HEK293 (cell line): ENCODE measurements around the gene DCUN1D3.

Experiments used
- CTCF ChIA-PET: fragments of 350-600 bp; formaldehyde crosslinking; extraction: SDS; loops from one replicate; lab custom pipeline; 2021; ENCODE audit warnings: antibody characterized with exemption; lab: Yijun Ruan, JAX
- POLR2A ChIA-PET: fragments of 300-600 bp; formaldehyde crosslinking; extraction: SDS; loops from one replicate; lab custom pipeline; 2020; ENCODE audit warnings: antibody characterized with exemption, inconsistent platforms; lab: Yijun Ruan, JAX
- H3K27ac ChIP-seq: fragments of 200-500 bp; sonication (Bioruptor generic); 2 replicates; pipeline ENCODE4 v1.5.1; 2014; ENCODE audit warnings: low read depth, low read length, control low read depth, inconsistent platforms; ENCODE audit errors: extremely low read depth
- H3K36me3 ChIP-seq, 2 experiments: fragments of 200-500 bp in 1 of 2; sonication (Bioruptor generic) in 1 of 2; 1 replicate in 1 of 2; 2 replicates in 1 of 2; pipeline ENCODE4 v1.5.1; 2014 to 2017; ENCODE audit warnings: inconsistent platforms in 2 of 2, low read length in 2 of 2; ENCODE audit not compliant: control insufficient read depth in 2 of 2, insufficient read depth in 1 of 2
- H3K4me1 ChIP-seq: fragments of 200-500 bp; sonication (Bioruptor generic); 2 replicates; pipeline ENCODE4 v1.5.1; 2014; ENCODE audit warnings: mild to moderate bottlenecking, low read length, inconsistent platforms; ENCODE audit not compliant: control insufficient read depth, insufficient read depth
- H3K4me3 ChIP-seq: 2 replicates; pipeline ENCODE4 v1.5.1; 2011; ENCODE audit warnings: low read depth, mild to moderate bottlenecking, control low read depth, low read length, moderate library complexity
- H3K9me3 ChIP-seq: fragments of 200-500 bp; sonication (Bioruptor generic); 2 replicates; pipeline ENCODE4 v1.5.1; 2014; ENCODE audit warnings: low read depth, low read length, inconsistent platforms; ENCODE audit not compliant: control insufficient read depth, insufficient read depth
- HOXC10 ChIP-seq: sonication (generic); formaldehyde crosslinking; IDR thresholded peaks from 2 replicates; pipeline ENCODE4 v1.8.1; 2023; ENCODE audit warnings: mild to moderate bottlenecking, missing genetic modification reagents
- PRDM1 ChIP-seq: fragments of 450-650 bp; formaldehyde crosslinking; IDR thresholded peaks from 2 replicates; pipeline ENCODE4; 2016; ENCODE audit warnings: missing biosample characterization, missing genetic modification characterization
- SCRT1 ChIP-seq: fragments of 450-650 bp; formaldehyde crosslinking; IDR thresholded peaks from 2 replicates; pipeline ENCODE4 v1.5.1; 2016; ENCODE audit warnings: missing biosample characterization, missing genetic modification characterization, borderline replicate concordance
- WT1 ChIP-seq: fragments of 450-650 bp; formaldehyde crosslinking; IDR thresholded peaks from 2 replicates; pipeline ENCODE4 v1.5.1; 2016; ENCODE audit warnings: missing biosample characterization, missing genetic modification characterization
- ZBTB48 ChIP-seq: fragments of 450-650 bp; formaldehyde crosslinking; IDR thresholded peaks from 2 replicates; pipeline ENCODE4 v1.5.1; 2016; ENCODE audit warnings: missing biosample characterization, missing genetic modification characterization
- ZBTB8A ChIP-seq: fragments of 450-650 bp; formaldehyde crosslinking; IDR thresholded peaks from 2 replicates; pipeline ENCODE4 v1.5.1; 2016; ENCODE audit warnings: missing biosample characterization, missing genetic modification characterization
- ZFP41 ChIP-seq: fragments of 450-650 bp; formaldehyde crosslinking; IDR thresholded peaks from 2 replicates; pipeline ENCODE4 v1.5.1; 2016; ENCODE audit warnings: missing biosample characterization, missing genetic modification characterization, borderline replicate concordance
- ZIC2 ChIP-seq: fragments of 450-650 bp; formaldehyde crosslinking; IDR thresholded peaks from 2 replicates; pipeline ENCODE4 v1.5.1; 2016; ENCODE audit warnings: missing biosample characterization, missing genetic modification characterization
- ZNF146 ChIP-seq: fragments of 450-650 bp; formaldehyde crosslinking; IDR thresholded peaks from 2 replicates; pipeline ENCODE4 v1.5.1; 2016; ENCODE audit warnings: missing biosample characterization, missing genetic modification characterization
- ZNF23 ChIP-seq: fragments of 450-650 bp; formaldehyde crosslinking; IDR thresholded peaks from 2 replicates; pipeline ENCODE4 v1.5.1; 2016; ENCODE audit warnings: missing biosample characterization, missing genetic modification characterization, borderline replicate concordance
- ZNF350 ChIP-seq: fragments of 450-650 bp; formaldehyde crosslinking; IDR thresholded peaks from 2 replicates; pipeline ENCODE4 v1.5.0; 2017; ENCODE audit warnings: missing biosample characterization, mild to moderate bottlenecking, missing genetic modification characterization
- ZNF426 ChIP-seq: fragments of 450-650 bp; formaldehyde crosslinking; IDR thresholded peaks from 2 replicates; pipeline ENCODE4 v1.5.1; 2017; ENCODE audit warnings: missing biosample characterization, missing genetic modification characterization, mild to moderate bottlenecking, inconsistent platforms, moderate library complexity
- ZNF48 ChIP-seq: fragments of 450-650 bp; formaldehyde crosslinking; IDR thresholded peaks from 2 replicates; pipeline ENCODE4 v1.5.1; 2016; ENCODE audit warnings: missing biosample characterization, missing genetic modification characterization
- ZNF571 ChIP-seq: fragments of 450-650 bp; formaldehyde crosslinking; IDR thresholded peaks from 2 replicates; pipeline ENCODE4 v1.5.0; 2017; ENCODE audit warnings: missing biosample characterization, missing genetic modification characterization
- ZNF585B ChIP-seq: fragments of 450-650 bp; formaldehyde crosslinking; IDR thresholded peaks from 2 replicates; pipeline ENCODE4 v1.5.1; 2016; ENCODE audit warnings: missing biosample characterization, missing genetic modification characterization
- ZNF707 ChIP-seq: fragments of 450-650 bp; formaldehyde crosslinking; IDR thresholded peaks from 2 replicates; pipeline ENCODE4 v1.5.1; 2016; ENCODE audit warnings: missing biosample characterization, missing genetic modification characterization
- TF ChIP-seq, protein P1 (sequence below): fragments of 450-650 bp; formaldehyde crosslinking; IDR thresholded peaks from 2 replicates; pipeline ENCODE4 v1.5.1; 2016; ENCODE audit warnings: missing biosample characterization, missing genetic modification characterization
- TF ChIP-seq, protein P2 (sequence below): fragments of 450-650 bp; formaldehyde crosslinking; IDR thresholded peaks from 2 replicates; pipeline ENCODE4 v1.5.1; 2016; ENCODE audit warnings: missing biosample characterization, missing genetic modification characterization
- TF ChIP-seq, protein P3 (sequence below): fragments of 450-650 bp; formaldehyde crosslinking; IDR thresholded peaks from 2 replicates; pipeline ENCODE4 v1.5.1; 2017; ENCODE audit warnings: missing biosample characterization, missing genetic modification characterization
- TF ChIP-seq, protein P4 (sequence below): fragments of 450-650 bp; formaldehyde crosslinking; IDR thresholded peaks from 2 replicates; pipeline ENCODE4 v1.5.1; 2017; ENCODE audit warnings: missing biosample characterization, mild to moderate bottlenecking, missing genetic modification characterization, moderate library complexity
- TF ChIP-seq, protein P5 (sequence below): fragments of 450-650 bp; formaldehyde crosslinking; IDR thresholded peaks from 2 replicates; pipeline ENCODE4 v1.5.1; 2016; ENCODE audit warnings: missing biosample characterization, missing genetic modification characterization
- TF ChIP-seq, protein P6 (sequence below): fragments of 450-650 bp; formaldehyde crosslinking; IDR thresholded peaks from 2 replicates; pipeline ENCODE4 v1.5.1; 2016; ENCODE audit warnings: missing biosample characterization, missing genetic modification characterization

The DCUN1D3 gene

DNA sequence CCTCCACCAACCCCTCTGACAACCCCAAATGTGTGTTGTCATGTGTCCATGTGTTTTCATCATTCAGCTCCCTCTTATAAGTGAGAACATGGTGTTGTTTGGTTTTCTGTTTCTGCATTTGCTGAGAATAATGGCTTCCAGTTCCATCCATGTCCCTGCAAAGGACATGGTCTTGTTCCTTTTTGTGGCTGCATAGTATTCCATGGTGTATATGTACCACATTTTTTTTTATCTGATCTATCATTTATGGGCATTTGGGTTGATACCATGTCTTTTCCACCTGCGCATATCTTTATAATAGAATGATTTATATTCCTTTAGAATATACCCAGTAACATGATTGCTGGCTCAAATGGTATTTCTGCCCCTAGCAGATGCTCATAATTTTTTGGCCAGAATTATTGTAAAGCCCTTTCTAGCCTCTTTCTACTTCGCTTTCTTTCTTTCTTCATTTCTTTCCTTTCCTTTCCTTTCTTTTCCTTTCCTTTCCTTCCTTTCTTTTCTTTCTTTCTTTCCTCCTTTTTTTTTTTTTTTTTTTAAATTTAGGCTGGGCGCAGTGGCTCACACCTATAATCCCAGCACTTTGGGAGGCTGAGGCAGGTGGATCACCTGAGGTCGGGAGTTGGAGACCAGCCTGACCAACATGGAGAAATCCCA lies 81.1 kb downstream of the DCUN1D3 start:
- TF ChIP-seq PRDM1 (tag by site-specific recombination) (peak; percentile 82), ZBTB48 (tag by site-specific recombination) (no peak), ZNF146 (peak; percentile 93)
- TF ChIP-seq, all 188 proteins: peak for 2
- Histone ChIP-seq H3K4me3 (no peak overlapping the region), H3K36me3 (peaks cover 11 to 81% of the 10 kb centered on the region in 2 experiments), H3K4me1 (no peaks in the 10 kb centered on the region), H3K27ac (no peak overlapping the region), H3K9me3 (no peaks in the 10 kb centered on the region)
- ChIA-PET CTCF (no interaction called here), POLR2A (interaction anchor here (3.4 kb wide), 1 partner anchor 13 kb away, joined by 10 read pairs; the partner anchor contains the start of genes ERI2 and REXO5)

DNA sequence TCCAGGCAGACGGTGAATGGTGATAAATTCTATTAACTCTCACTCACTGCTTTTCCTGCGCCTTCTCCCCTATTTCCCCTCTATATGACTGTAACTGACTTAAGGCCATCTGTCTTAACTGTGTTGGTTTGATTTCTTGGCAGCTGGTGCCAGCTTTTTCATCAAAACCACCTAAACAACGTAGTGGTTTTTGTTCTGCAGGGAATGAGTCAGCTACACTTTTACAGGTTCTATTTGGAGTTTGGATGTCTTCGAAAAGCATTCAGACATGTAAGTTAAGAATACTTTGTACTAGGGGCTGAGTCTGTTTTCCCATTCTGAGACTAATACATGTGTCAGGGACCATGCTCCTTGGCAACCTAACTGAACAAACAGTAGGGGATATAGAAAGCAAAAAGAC lies 85.4 kb downstream of the DCUN1D3 start:
- TF ChIP-seq ZNF350 (tag by site-specific recombination), result no peak
- TF ChIP-seq, protein P1, sequence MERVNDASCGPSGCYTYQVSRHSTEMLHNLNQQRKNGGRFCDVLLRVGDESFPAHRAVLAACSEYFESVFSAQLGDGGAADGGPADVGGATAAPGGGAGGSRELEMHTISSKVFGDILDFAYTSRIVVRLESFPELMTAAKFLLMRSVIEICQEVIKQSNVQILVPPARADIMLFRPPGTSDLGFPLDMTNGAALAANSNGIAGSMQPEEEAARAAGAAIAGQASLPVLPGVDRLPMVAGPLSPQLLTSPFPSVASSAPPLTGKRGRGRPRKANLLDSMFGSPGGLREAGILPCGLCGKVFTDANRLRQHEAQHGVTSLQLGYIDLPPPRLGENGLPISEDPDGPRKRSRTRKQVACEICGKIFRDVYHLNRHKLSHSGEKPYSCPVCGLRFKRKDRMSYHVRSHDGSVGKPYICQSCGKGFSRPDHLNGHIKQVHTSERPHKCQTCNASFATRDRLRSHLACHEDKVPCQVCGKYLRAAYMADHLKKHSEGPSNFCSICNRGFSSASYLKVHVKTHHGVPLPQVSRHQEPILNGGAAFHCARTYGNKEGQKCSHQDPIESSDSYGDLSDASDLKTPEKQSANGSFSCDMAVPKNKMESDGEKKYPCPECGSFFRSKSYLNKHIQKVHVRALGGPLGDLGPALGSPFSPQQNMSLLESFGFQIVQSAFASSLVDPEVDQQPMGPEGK (tag by site-specific recombination), result no peak
- TF ChIP-seq ZNF585B (tag by site-specific recombination), result no peak
- TF ChIP-seq, protein P2, sequence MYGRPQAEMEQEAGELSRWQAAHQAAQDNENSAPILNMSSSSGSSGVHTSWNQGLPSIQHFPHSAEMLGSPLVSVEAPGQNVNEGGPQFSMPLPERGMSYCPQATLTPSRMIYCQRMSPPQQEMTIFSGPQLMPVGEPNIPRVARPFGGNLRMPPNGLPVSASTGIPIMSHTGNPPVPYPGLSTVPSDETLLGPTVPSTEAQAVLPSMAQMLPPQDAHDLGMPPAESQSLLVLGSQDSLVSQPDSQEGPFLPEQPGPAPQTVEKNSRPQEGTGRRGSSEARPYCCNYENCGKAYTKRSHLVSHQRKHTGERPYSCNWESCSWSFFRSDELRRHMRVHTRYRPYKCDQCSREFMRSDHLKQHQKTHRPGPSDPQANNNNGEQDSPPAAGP, result no peak
- no peak for TF ChIP-seq SCRT1 (tag by site-specific recombination)
- TF ChIP-seq, protein P3, sequence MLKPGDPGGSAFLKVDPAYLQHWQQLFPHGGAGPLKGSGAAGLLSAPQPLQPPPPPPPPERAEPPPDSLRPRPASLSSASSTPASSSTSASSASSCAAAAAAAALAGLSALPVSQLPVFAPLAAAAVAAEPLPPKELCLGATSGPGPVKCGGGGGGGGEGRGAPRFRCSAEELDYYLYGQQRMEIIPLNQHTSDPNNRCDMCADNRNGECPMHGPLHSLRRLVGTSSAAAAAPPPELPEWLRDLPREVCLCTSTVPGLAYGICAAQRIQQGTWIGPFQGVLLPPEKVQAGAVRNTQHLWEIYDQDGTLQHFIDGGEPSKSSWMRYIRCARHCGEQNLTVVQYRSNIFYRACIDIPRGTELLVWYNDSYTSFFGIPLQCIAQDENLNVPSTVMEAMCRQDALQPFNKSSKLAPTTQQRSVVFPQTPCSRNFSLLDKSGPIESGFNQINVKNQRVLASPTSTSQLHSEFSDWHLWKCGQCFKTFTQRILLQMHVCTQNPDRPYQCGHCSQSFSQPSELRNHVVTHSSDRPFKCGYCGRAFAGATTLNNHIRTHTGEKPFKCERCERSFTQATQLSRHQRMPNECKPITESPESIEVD (tag by site-specific recombination), result no peak
- TF ChIP-seq ZNF23 (tag by site-specific recombination), result no peak
- TF ChIP-seq HOXC10 (CRISPR knock-in tag), result no peak
- TF ChIP-seq, protein P4, sequence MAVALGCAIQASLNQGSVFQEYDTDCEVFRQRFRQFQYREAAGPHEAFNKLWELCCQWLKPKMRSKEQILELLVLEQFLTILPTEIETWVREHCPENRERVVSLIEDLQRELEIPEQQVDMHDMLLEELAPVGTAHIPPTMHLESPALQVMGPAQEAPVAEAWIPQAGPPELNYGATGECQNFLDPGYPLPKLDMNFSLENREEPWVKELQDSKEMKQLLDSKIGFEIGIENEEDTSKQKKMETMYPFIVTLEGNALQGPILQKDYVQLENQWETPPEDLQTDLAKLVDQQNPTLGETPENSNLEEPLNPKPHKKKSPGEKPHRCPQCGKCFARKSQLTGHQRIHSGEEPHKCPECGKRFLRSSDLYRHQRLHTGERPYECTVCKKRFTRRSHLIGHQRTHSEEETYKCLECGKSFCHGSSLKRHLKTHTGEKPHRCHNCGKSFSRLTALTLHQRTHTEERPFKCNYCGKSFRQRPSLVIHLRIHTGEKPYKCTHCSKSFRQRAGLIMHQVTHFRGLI (tag by site-specific recombination), result no peak
- no peak for TF ChIP-seq ZIC2 (tag by site-specific recombination)
- TF ChIP-seq ZFP41 (tag by site-specific recombination), result no peak
- TF ChIP-seq ZBTB8A (tag by site-specific recombination), result no peak
- TF ChIP-seq WT1 (tag by site-specific recombination), result no peak
- TF ChIP-seq ZNF426 (tag by site-specific recombination), result no peak
- TF ChIP-seq ZNF707 (tag by site-specific recombination), result no peak
- no peak for TF ChIP-seq ZNF48 (tag by site-specific recombination)
- TF ChIP-seq, protein P5, sequence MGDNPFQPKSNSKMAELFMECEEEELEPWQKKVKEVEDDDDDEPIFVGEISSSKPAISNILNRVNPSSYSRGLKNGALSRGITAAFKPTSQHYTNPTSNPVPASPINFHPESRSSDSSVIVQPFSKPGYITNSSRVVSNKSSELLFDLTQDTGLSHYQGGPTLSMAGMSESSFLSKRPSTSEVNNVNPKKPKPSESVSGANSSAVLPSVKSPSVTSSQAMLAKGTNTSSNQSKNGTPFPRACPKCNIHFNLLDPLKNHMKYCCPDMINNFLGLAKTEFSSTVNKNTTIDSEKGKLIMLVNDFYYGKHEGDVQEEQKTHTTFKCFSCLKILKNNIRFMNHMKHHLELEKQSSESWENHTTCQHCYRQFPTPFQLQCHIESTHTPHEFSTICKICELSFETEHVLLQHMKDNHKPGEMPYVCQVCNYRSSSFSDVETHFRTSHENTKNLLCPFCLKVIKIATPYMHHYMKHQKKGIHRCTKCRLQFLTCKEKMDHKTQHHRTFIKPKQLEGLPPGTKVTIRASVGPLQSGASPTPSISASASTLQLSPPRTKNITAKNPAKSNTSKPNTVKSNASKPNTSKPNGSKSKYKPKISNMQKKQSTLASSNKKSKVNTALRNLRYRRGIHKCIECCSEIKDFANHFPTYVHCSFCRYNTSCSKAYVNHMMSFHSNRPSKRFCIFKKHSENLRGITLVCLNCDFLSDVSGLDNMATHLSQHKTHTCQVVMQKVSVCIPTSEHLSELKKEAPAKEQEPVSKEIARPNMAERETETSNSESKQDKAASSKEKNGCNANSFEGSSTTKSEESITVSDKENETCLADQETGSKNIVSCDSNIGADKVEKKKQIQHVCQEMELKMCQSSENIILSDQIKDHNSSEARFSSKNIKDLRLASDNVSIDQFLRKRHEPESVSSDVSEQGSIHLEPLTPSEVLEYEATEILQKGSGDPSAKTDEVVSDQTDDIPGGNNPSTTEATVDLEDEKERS, result no peak
- TF ChIP-seq, protein P6, sequence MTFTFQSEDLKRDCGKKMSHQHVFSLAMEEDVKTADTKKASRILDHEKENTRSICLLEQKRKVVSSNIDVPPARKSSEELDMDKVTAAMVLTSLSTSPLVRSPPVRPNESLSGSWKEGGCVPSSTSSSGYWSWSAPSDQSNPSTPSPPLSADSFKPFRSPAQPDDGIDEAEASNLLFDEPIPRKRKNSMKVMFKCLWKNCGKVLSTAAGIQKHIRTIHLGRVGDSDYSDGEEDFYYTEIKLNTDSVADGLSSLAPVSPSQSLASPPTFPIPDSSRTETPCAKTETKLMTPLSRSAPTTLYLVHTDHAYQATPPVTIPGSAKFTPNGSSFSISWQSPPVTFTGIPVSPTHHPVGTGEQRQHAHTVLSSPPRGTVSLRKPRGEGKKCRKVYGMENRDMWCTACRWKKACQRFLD, result no peak
- TF ChIP-seq ZNF571 (tag by site-specific recombination), result no peak
- ChIA-PET CTCF (interaction anchor here (1.1 kb wide), 1 partner anchor 35 kb away, joined by 3 read pairs; no protein-coding TSS in a partner anchor), POLR2A (no interaction called here)
- no peak overlapping the region for H3K27ac ChIP-seq
- H3K36me3 ChIP-seq, result peaks cover 7 to 61% of the 10 kb centered on the region in 2 experiments; a peak in 2 of 3 replicates
- H3K4me3 ChIP-seq, result no peak overlapping the region
- H3K9me3 ChIP-seq, result no peaks in the 10 kb centered on the region
- no peaks in the 10 kb centered on the region for H3K4me1 ChIP-seq
